Breast epithelium (tissue), 3 donors: ENCODE results near the gene ITPKB.

Experiments
- CTCF ChIP-seq, 3 donors: fragments of 450-650 bp; IDR thresholded peaks; one replicate each; pipeline ENCODE4 v1.5.1; 2016 to 2017; ENCODE audit warnings: antibody characterized with exemption in 3 of 3, mild to moderate bottlenecking in 3 of 3, moderate library complexity in 3 of 3
- POLR2A ChIP-seq: fragments of 450-650 bp; IDR thresholded peaks from one replicate; pipeline ENCODE4 v1.6.1; 2016; ENCODE audit warnings: antibody characterized with exemption, mild to moderate bottlenecking, moderate library complexity

- TF ChIP-seq CTCF (IDR thresholded peaks at IDR 0.05) (peak; percentile 80 to 93 (median 91)), POLR2A (no peak)
These were observed 104.9 kb downstream of the ITPKB start for GRCh38 chr1:226634166-226634588.
